ENCODE measurements around the gene MAL.

- TF ChIP-seq EZH2phosphoT487 (IDR thresholded peaks at IDR 0.05; ENCODE audit: insufficient read depth, low read depth) (no peak), EZH2 (IDR thresholded peaks at IDR 0.05; ENCODE audit: insufficient read depth, poor library complexity, severe bottlenecking) (no peak)
Observed at GRCh38 chr2:95082477-95082876, 57.0 kb downstream of the MAL start.
